ENCODE measurements around the gene METTL15. TPM values are rescaled to one million over a fixed set of nuclear protein-coding genes. Genes with fewer than 3 reads are reported as not detected.
"Not testable (repeated sequence)": the region's sequence is repeated elsewhere in the genome, so short reads cannot be mapped to it uniquely, and the experiment has no call there.

The METTL15 gene
- polyA plus RNA-seq, 3 donors: 2.3 to 4.3 (median 2.9) TPM

DNA sequence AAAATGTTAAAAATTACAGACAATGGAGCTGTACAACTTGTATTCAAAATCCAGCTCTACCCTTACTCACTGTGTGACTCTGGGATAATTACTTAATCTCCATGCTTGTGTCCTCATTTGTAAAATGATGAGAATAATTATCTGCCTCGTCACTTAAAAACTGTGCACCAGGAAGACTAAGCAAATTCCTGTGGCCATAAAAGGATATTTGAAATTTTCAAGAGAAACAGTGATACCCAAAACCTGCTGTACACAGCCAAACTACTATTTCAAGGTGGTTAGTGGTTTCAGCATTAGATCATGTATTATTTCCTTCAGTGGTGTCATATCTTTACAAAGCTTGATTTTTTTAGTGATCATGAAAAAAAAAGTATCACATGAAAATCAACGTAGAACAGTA is 136.9 kb downstream of the METTL15 start:
- 94 to 97% (median 96%) methylated on average over 2 of the region's 2 CpGs for WGBS, 3 donors
- no peak overlapping the region for H3K27ac ChIP-seq (ENCODE audit: low read depth, low read length)

DNA sequence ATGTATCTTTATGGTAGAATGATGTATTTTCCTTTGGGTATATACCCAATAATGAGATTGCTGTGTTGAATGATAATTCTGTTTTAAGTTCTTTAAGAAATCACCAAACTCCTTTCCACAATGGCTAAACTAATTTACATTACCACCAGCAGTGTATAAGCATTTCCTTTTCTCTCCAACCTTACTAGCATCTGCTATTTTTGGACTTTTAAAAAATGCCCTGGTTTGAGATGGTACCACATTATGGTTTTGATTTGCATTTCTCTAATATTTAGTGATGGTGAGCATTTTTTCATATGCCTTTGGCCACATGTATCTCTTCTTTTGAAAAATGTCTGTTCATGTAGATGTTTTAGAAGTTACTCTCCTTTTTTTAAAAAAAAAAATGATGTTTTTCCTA is 142.0 kb downstream of the METTL15 start:
- H3K27ac ChIP-seq (ENCODE audit: low read depth, low read length): no peak overlapping the region

DNA sequence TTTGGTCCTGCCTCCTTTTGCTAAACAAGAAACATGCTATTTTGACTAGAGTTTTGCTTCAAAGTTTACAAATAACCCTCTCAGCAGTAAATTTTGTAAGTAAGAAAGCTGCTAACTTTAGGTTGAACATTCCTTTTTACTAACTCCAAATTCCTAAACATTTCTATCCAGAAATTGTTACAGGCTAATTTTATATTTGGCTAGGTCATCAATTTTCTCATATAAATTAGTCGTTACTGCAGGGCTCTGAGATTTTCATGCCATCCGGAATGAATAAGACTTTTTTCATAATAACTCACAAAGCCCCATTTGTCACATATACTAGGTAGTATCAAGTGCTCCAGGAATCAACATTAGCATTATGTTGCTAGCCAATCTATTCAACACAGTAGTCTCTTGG is 143.1 kb downstream of the METTL15 start:
- H3K27ac ChIP-seq (ENCODE audit: low read depth, low read length): no peak overlapping the region
- 90 to 93% (median 91%) methylated on average over 2 of the region's 2 CpGs for WGBS, 3 donors

- no peak overlapping the region for H3K27ac ChIP-seq (ENCODE audit: low read depth, low read length)
These were observed 149.6 kb downstream of the METTL15 start for GRCh38 chr11:28257761-28258160.

- 83 to 86% (median 85%) methylated on average over 8 of the region's 8 CpGs for WGBS, 3 donors
- no peak overlapping the region for H3K27ac ChIP-seq (ENCODE audit: low read depth, low read length)
These were observed 151.1 kb downstream of the METTL15 start for GRCh38 chr11:28259177-28259843.

- no peak overlapping the region for H3K27ac ChIP-seq (ENCODE audit: low read depth, low read length)
- WGBS, 3 donors: 89 to 96% (median 94%) methylated on average over 3 of the region's 3 CpGs
These were observed 160.7 kb downstream of the METTL15 start for GRCh38 chr11:28268925-28269324.

- no peak overlapping the region for H3K27ac ChIP-seq (ENCODE audit: low read depth, low read length)
- 94 to 95% (median 94%) methylated on average over 1 of the region's 1 CpG for whole genome bisulfite sequencing, 3 donors
These were observed 161.4 kb downstream of the METTL15 start for GRCh38 chr11:28269586-28269985.

DNA sequence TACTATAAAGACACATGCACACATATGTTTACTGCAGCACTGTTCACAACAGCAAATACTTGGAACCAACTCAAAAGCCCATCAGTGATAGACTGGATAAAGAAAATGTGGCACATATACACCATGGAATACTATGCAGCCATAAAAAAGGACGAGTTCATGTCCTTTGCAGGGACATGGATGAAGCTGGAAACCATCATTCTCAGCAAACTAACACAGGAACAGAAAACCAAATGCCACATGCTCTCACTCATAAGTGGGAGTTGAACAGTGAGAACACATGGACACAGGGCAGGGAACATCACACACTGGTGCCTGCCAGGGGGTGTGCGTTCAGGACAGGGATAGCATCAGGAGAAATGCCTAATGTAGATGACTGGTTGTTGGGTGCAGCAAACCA is 164.1 kb downstream of the METTL15 start:
- not testable (repeated sequence) for H3K27ac ChIP-seq (ENCODE audit: low read depth, low read length)
- 100% methylated on average over 2 of the region's 2 CpGs for WGBS, 3 donors

DNA sequence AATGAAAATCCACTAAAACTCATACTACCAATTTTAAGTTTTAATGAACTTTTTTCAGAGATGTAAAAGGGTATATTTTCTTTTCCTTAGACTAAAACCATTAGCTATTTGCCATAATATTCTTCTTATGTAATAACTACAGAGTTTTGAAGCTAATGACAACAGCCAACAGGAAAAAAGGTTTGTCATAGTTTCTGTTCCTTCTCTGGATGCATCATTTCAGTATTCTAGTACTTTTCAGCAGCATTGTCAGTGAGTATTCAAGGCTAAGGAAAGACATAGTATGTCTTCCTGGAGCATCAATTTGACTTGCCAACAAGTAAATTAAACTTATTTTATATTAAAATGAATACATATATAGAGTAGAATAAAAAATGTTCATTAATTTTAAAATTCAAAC is 166.0 kb downstream of the METTL15 start:
- no peak overlapping the region for H3K27ac ChIP-seq (ENCODE audit: low read depth, low read length)

DNA sequence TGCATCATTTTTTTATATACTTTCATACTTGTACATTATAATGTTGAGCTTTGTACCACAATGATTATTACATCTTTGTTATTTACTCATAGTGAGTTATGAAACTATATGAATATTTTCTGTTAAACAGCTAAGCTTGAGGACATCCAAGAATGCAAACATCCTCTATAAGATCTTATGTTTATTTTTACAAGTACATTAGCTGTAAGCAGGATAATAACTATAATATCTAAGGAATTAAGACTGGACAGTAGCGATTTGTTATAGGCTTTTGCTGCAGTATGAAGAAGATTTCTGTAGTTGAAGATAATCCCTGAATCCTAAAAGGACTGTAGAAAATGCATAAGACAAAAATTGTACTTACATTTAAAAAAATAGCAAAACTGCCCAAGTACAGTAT is 176.0 kb downstream of the METTL15 start:
- H3K27ac ChIP-seq (ENCODE audit: low read depth, low read length): no peak overlapping the region
- WGBS, 3 donors: 95 to 96% (median 96%) methylated on average over 1 of the region's 1 CpG

GRCh38 chr11:28289444-28289843 is 181.3 kb downstream of the METTL15 start:
- 86 to 90% (median 89%) methylated on average over 1 of the region's 1 CpG for WGBS, 3 donors
- no peak overlapping the region for H3K27ac ChIP-seq (ENCODE audit: low read depth, low read length)

GRCh38 chr11:28290995-28291394 is 182.8 kb downstream of the METTL15 start:
- WGBS, 3 donors: 89 to 95% (median 91%) methylated on average over 7 of the region's 7 CpGs
- not testable (repeated sequence) for H3K27ac ChIP-seq (ENCODE audit: low read depth, low read length)

GRCh38 chr11:28296426-28296825 is 188.2 kb downstream of the METTL15 start:
- no peak overlapping the region for H3K27ac ChIP-seq (ENCODE audit: low read depth, low read length)
- WGBS, 3 donors: 97 to 99% (median 98%) methylated on average over 2 of the region's 2 CpGs

DNA sequence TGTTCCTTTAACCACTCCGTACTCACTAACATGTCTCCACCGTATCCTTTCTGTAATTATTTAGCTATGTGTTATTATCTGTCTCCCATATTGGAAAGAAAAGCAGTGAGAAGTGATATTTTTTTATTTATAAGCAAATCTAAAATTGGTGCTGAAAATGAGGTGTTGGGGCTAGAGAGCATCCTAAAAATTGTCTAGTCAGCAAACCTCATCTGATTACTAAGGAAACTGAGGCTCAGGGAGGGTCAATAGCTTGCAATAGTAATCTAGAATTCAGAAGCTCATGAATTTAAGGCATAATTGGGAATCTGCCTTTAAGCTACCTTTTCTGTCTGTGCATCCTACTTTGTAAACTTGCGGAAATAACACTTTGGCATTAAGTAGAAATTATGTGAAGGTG is 190.0 kb downstream of the METTL15 start:
- H3K27ac ChIP-seq (ENCODE audit: low read depth, low read length): no peak overlapping the region
- WGBS, 3 donors: 97 to 99% (median 98%) methylated on average over 3 of the region's 3 CpGs

GRCh38 chr11:28303477-28304191 is 195.4 kb downstream of the METTL15 start:
- 55 to 93% (median 92%) methylated on average over 2 of the region's 2 CpGs for WGBS, 3 donors
- no peak overlapping the region for H3K27ac ChIP-seq (ENCODE audit: low read depth, low read length)

GRCh38 chr11:28315440-28315839 is 207.3 kb downstream of the METTL15 start:
- no peak overlapping the region for H3K27ac ChIP-seq (ENCODE audit: low read depth, low read length)
- 92 to 100% (median 98%) methylated on average over 1 of the region's 1 CpG for WGBS, 3 donors

GRCh38 chr11:28318871-28319270 is 210.7 kb downstream of the METTL15 start:
- WGBS, 3 donors: 68 to 87% (median 80%) methylated on average over 3 of the region's 3 CpGs
- H3K27ac ChIP-seq (ENCODE audit: low read depth, low read length): no peak overlapping the region

GRCh38 chr11:28323621-28324020 is 215.4 kb downstream of the METTL15 start:
- H3K27ac ChIP-seq (ENCODE audit: low read depth, low read length): no peak overlapping the region

DNA sequence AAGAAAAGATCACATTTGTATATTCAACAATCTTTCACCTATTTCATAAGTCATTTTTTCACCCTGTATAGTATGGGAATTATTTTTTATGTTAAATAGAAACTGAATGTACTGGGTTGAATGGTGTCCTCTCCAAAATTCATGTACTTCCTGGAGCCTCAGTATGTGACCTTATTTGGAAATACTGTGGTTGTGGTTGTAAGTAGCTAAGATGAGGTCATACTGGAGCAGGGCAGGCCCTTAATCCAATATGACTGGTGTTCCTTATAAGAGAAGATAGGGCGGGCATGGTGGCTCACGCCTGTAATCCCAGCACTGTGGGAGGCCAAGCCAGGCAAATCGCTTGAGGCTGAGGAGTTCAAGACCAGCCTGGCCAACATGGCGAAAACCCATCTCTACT is 224.2 kb downstream of the METTL15 start:
- WGBS, 3 donors: 98 to 100% (median 99%) methylated on average over 4 of the region's 4 CpGs
- H3K27ac ChIP-seq (ENCODE audit: low read depth, low read length): not testable (repeated sequence)

DNA sequence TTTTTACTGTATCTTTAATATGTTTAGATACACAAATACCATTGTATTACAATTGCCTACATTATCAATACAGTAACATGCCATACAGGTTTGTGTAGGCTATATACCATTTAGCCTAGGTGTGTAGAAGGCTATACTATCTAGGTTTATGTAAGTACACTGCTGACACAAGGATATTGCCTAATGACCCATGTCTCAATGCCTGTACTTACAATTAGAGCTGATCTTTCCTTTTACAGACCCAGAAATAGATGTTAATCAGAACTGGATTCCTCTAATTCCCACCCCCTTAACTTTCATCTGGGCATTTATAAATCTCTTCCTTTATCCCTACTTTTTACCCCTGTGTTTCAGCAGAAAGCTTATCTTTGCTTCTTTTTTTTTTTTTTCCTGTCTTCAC is 229.5 kb downstream of the METTL15 start:
- H3K27ac ChIP-seq (ENCODE audit: low read depth, low read length): no peak overlapping the region
